DMS79 (cell line): Measurements from ENCODE around the gene HLA-DMA.

ENCODE experiments used
- DNase-seq: peaks from one replicate; lab custom pipeline; 2025; lab: John Stamatoyannopoulos, UW

The HLA-DMA gene

DNA sequence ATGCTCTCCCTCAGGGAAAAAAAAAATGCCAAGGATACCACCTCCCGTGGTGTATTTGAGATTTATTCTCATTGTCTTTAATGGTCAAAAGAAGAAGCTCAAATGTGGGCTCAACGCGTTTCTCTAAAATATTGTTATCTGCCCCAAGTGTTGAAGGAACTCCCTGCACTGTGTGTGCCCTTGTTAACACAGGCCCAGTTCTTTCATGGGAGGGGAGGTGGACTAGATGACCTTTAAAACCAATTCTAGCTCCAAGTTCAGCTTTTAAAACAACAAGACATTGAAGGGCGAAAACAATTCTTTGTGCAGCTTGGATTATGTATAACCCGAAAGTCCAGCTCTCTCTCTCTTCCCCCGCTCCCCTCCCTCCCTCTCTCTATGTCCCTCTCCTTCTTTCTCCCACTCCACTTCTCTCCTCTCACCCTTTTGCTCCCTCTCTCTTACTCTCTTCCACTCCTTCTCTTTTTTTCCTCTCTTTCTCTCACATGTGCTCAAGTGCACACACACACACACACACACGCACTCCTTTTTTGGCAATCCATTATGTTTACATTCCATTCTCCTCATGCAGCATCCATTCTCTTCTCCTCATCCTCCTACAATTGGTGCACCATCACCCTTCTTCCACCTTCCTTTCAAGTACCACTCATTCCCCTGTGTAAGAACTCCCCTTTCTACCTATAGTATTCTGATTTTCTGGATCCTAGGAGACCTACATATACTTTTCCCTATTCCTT is 20.6 kb downstream of the HLA-DMA start:
- DNase-seq: no peak

GRCh38 chr6:32931211-32931610 is 21.7 kb downstream of the HLA-DMA start:
- DNase-seq: no peak

DNA sequence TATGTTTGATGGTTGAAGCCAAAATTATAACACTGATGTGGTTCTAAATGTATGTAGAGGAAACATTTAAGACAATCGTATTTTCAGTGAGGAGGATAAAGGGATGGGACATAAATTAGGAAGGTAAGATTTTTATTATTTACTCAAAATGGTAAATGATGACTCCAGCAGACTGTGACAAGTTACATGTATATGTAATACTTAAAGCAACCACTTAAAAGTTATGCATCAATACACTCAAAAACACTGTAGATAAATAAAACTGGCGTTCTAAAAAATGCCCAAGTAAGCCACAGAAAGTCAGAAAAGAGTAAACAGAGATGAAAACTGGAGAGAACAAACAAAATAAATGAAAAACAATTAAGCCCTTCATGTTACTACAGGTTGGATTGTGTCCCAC is 30.8 kb downstream of the HLA-DMA start:
- DNase-seq: no peak

- no peak for DNase-seq
These were observed 32.2 kb downstream of the HLA-DMA start for GRCh38 chr6:32920715-32921114.

DNA sequence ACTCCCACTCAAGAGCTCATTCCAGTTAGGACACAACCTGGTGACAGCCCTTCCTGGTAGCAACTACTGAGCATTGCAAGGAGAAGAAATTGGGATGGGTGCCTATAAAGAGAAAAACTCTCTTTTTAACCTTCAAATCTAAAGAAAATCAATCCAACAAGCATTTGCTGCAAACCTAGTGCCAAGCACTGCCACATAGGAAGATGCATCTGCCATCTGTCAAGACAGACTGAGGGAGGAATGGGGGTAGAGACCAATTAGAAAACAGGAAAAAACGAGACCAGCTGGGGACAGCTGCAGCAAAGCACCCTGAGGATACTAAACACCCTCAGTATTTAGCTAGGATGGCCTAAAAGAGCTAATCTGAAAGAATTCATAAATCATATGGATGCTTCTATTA is 39.9 kb downstream of the HLA-DMA start:
- DNase-seq: no peak

- no peak for DNase-seq
These were observed 44.0 kb downstream of the HLA-DMA start for GRCh38 chr6:32908897-32909296.

GRCh38 chr6:32906539-32906938 is 46.4 kb downstream of the HLA-DMA start:
- DNase-seq: no peak

DNA sequence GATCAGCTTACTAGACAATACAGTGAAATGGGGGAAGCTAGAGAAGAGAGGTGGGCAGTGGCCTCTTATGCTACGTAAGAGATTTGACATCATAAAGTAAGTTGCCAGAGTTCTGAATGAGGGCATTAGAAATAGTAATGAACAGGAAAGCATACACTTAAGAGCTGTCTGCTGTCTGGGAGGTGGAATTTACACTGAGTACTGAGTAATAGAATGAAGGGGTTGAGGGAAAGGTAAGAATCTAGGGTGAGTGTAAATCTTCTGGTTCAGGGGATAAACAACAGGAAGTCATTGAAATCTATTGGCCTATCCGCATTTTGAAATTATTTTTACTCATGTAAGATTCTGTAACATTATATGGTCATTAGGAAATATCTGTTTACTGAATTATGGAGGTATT is 47.8 kb downstream of the HLA-DMA start:
- no peak for DNase-seq

DNA sequence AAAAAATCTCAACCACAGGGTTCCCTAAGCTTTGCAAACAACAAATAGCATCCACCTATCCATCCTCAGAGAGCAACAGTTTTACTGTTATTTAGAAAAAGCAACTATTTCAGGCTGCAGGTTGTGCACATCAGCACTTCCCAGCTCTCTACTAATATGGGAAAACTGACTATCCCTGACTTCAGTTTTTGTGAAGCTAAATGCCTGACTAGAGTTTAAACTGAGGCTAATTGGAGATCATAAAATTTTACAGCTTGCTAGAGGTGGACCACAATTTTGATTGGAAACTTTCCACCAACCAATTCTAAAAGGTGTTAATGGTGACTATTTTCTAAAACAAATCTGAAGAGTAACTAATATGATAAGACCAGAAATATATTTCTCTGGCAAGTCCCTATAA is 48.9 kb downstream of the HLA-DMA start:
- no peak for DNase-seq
